DOHH2 (cell line): ENCODE results near the gene ITGAX.

Source experiments
- H3F3A ChIP-seq: fragments of 200-600 bp; sonication (generic), shearing (Covaris generic); 2 replicates; pipeline ENCODE4 v1.6.0; 2016; ENCODE audit warnings: antibody characterized with exemption, mild to moderate bottlenecking; ENCODE audit not compliant: control insufficient read depth, insufficient read depth
- H3K27ac ChIP-seq: fragments of 200-600 bp; sonication (generic); 2 replicates; pipeline ENCODE4 v1.5.1; 2014; ENCODE audit warnings: low read depth, mild to moderate bottlenecking, low read length, moderate library complexity
- H3K27me3 ChIP-seq: fragments of 200-600 bp; sonication (generic); 2 replicates; pipeline ENCODE4 v1.6.1; 2014; ENCODE audit warnings: mild to moderate bottlenecking, low read length, mixed read lengths; ENCODE audit not compliant: control insufficient read depth
- H3K36me3 ChIP-seq: fragments of 200-600 bp; sonication (generic); 2 replicates; pipeline ENCODE4 v1.6.1; 2014; ENCODE audit warnings: mild to moderate bottlenecking, low read length, moderate library complexity, mixed read lengths; ENCODE audit not compliant: control insufficient read depth
- H3K4me1 ChIP-seq: fragments of 200-600 bp; sonication (generic); 2 replicates; pipeline ENCODE4 v1.6.1; 2014; ENCODE audit warnings: mild to moderate bottlenecking, low read length, mixed read lengths; ENCODE audit not compliant: control insufficient read depth
- H3K4me2 ChIP-seq: fragments of 200-600 bp; sonication (generic); 2 replicates; pipeline ENCODE4 v1.6.0; 2014; ENCODE audit warnings: mild to moderate bottlenecking, low read length, moderate library complexity
- H3K4me3 ChIP-seq: fragments of 200-600 bp; sonication (generic); 2 replicates; pipeline ENCODE4 v1.5.1; 2014; ENCODE audit warnings: mild to moderate bottlenecking, low read length, mixed read lengths
- H3K79me2 ChIP-seq: fragments of 200-600 bp; sonication (generic); 2 replicates; pipeline ENCODE4 v1.6.1; 2014; ENCODE audit warnings: mild to moderate bottlenecking, low read length, mixed read lengths; ENCODE audit not compliant: control insufficient read depth
- H3K9me2 ChIP-seq: fragments of 200-600 bp; sonication (generic); replicated peaks from 2 replicates; pipeline ENCODE4 v1.6.1; 2014; ENCODE audit warnings: mild to moderate bottlenecking, low read length, mixed read lengths; ENCODE audit not compliant: control insufficient read depth
- H3K9me3 ChIP-seq: fragments of 200-600 bp; sonication (generic); 2 replicates; pipeline ENCODE4 v1.6.1; 2014; ENCODE audit warnings: antibody characterized with exemption, low read length, mixed read lengths; ENCODE audit not compliant: control insufficient read depth, insufficient read depth
- H4K20me1 ChIP-seq: fragments of 200-600 bp; sonication (generic); 2 replicates; pipeline ENCODE4 v1.6.0; 2014; ENCODE audit warnings: low read depth, mild to moderate bottlenecking, antibody characterized with exemption, low read length, moderate library complexity; ENCODE audit not compliant: control insufficient read depth, insufficient read depth
- CTCF ChIP-seq: fragments of 200-600 bp; sonication (generic); IDR thresholded peaks from one replicate; pipeline ENCODE4 v1.5.1; 2014; ENCODE audit warnings: antibody characterized with exemption, mild to moderate bottlenecking, low read depth, low read length; ENCODE audit not compliant: poor library complexity, severe bottlenecking
- EZH2phosphoT487 ChIP-seq: fragments of 200-600 bp; sonication (generic); IDR thresholded peaks from 2 replicates; pipeline ENCODE4 v1.6.1; 2017; ENCODE audit warnings: borderline replicate concordance, mild to moderate bottlenecking, antibody characterized with exemption, low read length, moderate library complexity, mixed read lengths

The ITGAX gene

GRCh38 chr16:31347445-31347844 is 7.5 kb upstream of the ITGAX start:
- H3K9me2 ChIP-seq = no peaks in the 10 kb centered on the region
- no peaks in the 10 kb centered on the region for H3K36me3 ChIP-seq
- peaks cover 17% of the 10 kb centered on the region for H3K27me3 ChIP-seq
- no peaks in the 10 kb centered on the region for H4K20me1 ChIP-seq
- no peak overlapping the region for H3K4me3 ChIP-seq
- TF ChIP-seq EZH2phosphoT487 = no peak
- TF ChIP-seq CTCF = no peak
- no peaks in the 10 kb centered on the region for H3F3A ChIP-seq
- H3K4me2 ChIP-seq = no peak overlapping the region
- no peaks in the 10 kb centered on the region for H3K79me2 ChIP-seq
- no peaks in the 10 kb centered on the region for H3K9me3 ChIP-seq
- peaks cover 15% of the 10 kb centered on the region for H3K4me1 ChIP-seq
- no peak overlapping the region for H3K27ac ChIP-seq

GRCh38 chr16:31348579-31348978 is 6.4 kb upstream of the ITGAX start:
- TF ChIP-seq CTCF (no peak), EZH2phosphoT487 (no peak)
- Histone ChIP-seq H3F3A (no peaks in the 10 kb centered on the region), H4K20me1 (no peaks in the 10 kb centered on the region), H3K9me3 (no peaks in the 10 kb centered on the region), H3K4me2 (no peak overlapping the region), H3K79me2 (no peaks in the 10 kb centered on the region), H3K27me3 (peaks cover 17% of the 10 kb centered on the region), H3K4me1 (peaks cover 18% of the 10 kb centered on the region), H3K4me3 (no peak overlapping the region), H3K27ac (no peak overlapping the region), H3K9me2 (no peaks in the 10 kb centered on the region), H3K36me3 (no peaks in the 10 kb centered on the region)

GRCh38 chr16:31350275-31351005 is 4.5 kb upstream of the ITGAX start:
- Histone ChIP-seq H3K79me2 (no peaks in the 10 kb centered on the region), H3K4me3 (no peak overlapping the region), H3K27me3 (peaks cover 17% of the 10 kb centered on the region), H3K27ac (no peak overlapping the region), H3F3A (no peaks in the 10 kb centered on the region), H3K4me1 (peaks cover 18% of the 10 kb centered on the region), H3K4me2 (no peak overlapping the region), H4K20me1 (no peaks in the 10 kb centered on the region), H3K9me3 (no peaks in the 10 kb centered on the region), H3K9me2 (no peaks in the 10 kb centered on the region), H3K36me3 (no peaks in the 10 kb centered on the region)
- TF ChIP-seq CTCF = no peak
- no peak for TF ChIP-seq EZH2phosphoT487
